ENCODE measurements around the gene RAB9B.

DNA sequence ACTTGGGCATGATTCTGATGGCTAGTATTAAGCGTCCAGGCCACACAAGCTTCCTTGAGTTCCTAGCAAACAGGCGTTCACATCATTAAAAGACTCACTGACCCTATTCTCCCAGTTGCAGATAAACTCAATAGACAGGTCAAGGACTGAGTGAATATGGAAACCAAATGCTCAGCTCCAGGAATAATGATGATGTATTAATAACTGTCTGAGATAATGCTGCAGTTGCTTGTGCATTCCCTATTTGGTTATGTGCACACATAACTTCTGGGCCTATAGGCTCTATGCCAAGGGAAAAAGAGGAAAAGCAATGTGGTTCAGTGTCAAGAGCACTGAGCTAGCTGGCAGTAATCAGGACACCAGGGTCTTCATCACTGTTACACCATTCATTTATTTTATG is 3.5 kb downstream of the RAB9B start:
- TF ChIP-seq POLR2A (IDR thresholded peaks at IDR 0.05; ENCODE audit: low read length) (no peak), GATA1 (IDR thresholded peaks at IDR 0.05; ENCODE audit: low read depth, low read length) (no peak)
